EH (cell line): ENCODE data around the gene NAA80.
"Not testable (repeated sequence)": the region's sequence is repeated elsewhere in the genome, so short reads cannot be mapped to it uniquely, and the experiment has no call there.

Experiments
- DNase-seq: peaks from one replicate; pipeline ENCODE4 v3.0.0-alpha.2; 2015; ENCODE audit warnings: low read depth

The NAA80 gene

GRCh38 chr3:50269977-50270413 is 29.2 kb downstream of the NAA80 start:
- DNase-seq: peak; percentile 81

DNA sequence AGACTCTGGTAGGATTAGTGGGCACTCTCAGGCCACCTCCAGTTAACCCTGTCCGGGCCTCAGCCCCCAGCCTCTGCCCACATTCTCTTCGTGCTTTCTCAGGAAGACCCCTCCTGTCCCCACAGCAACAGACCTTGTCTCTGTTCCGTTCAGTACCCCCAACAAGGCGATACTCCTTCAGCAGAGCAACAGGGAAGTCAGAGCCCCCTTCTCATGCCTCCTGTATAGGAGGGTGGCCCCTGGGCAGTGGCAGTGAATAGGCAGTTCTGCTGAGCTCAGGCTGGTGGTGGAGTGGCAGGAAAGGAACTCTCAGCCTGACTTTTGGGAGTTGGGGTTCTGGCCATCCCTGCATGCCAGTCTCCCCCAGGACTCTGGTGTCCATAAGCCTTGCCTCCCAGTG is 29.7 kb downstream of the NAA80 start:
- no peak for DNase-seq

- DNase-seq: peak; percentile 89
Measured at GRCh38 chr3:50268703-50269451, 30.3 kb downstream of the NAA80 start, which contains the start of gene SEMA3B. TSS of gene SEMA3B (plus strand) at chr3:50269147. CDS start at chr3:50269241, 94 bp downstream.

DNA sequence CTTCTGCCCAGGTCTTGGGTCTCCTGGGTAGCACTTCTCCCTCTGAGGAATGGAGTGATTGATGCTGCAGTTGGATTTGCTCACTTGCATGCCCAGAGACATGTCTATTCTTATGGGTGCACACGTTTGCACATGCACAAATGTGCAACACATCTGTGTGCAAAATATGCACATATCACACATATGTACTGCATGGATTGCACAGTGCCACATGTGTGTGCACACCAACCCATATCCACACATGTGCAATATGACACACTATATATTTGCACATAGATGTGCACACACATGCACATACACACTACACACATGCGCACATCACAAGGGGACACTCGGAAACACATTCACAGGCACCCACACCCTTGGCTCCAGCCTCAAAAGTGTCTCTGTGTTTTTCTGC is 30.9 kb downstream of the NAA80 start:
- DNase-seq: no peak

- DNase-seq: peak; percentile 56
Measured at GRCh38 chr3:50267280-50267913, 31.8 kb downstream of the NAA80 start.

DNA sequence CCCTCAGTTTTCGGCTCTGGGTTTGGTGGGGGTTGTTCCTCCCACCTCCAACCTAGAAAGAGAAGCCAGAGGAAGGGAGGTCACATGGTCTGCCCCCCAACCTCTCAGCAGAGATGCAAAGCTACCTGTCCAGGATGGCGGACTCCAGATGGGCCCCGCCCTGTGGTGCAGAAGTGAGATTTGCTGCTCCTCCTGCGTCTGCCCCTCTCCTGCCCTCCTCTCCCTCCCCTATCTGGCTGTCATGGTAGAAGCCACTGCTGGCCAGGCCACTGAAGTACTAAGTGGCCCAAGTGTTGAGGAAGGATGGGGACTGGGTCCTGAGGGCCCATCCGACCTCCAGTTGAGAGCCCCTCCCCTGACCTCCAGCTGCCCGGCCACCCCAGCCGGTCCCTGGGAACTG is 32.4 kb downstream of the NAA80 start:
- DNase-seq: no peak

GRCh38 chr3:50266017-50266416 is 33.2 kb downstream of the NAA80 start:
- peak; percentile 47 for DNase-seq

- DNase-seq: no peak
Measured at GRCh38 chr3:50265571-50265970, 33.6 kb downstream of the NAA80 start.

DNA sequence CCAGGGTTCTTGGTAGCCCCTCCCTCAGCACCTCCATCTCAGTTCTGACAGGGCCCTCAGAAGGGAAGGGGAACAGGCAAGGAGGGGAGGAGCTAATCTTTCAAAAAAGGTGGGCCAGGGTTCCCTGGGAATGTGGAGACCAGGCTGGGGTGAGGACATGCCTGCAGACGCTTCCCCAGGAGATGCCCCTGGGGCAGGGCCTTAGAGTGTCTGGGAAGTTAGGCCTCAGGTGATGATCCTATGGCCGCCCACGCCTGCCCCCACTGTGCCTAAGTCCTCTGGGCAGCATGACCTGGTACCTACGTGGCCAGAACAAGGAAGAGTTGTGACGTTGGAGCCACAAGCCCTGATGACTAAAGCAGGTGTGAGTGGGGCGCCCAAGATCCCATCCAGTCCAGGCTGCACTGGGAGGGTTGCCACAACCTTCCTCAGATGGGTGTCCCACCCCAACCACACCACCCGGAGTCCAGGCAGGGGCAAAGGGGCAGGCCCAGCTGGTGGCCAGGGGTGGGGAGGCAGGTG is 34.2 kb downstream of the NAA80 start:
- no peak for DNase-seq

DNA sequence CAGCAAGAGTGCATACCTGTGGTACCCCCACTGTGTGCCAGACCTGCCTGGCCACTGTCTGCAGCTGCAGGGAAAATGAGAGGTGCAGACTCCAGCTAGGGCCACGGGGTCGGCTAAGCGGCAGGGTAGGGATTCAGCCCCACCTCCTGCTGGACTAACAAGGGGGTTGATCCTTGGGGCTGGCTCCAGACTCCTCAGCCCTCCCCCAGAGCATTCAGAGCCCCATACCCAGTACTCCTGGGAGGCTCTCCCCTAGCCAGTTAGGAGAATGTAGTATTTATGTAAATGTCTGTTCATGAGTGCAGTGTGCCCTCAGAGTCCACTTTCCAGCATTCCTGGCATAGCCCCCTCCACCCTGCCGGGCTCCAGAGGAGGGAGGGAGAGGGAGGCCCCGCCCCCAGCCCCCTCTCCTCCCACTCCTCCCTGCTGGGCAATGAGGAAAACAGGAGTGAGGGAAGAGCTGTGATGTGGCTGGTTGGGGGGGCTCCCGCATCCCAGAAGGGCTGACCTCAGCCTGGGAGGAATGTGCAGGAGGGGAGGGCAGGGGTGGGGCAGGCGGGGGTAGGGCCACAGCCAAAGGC is 34.7 kb downstream of the NAA80 start:
- peak; percentile 99 for DNase-seq

- DNase-seq: peak; percentile 57
Measured at GRCh38 chr3:50263478-50264382, 35.5 kb downstream of the NAA80 start.

DNA sequence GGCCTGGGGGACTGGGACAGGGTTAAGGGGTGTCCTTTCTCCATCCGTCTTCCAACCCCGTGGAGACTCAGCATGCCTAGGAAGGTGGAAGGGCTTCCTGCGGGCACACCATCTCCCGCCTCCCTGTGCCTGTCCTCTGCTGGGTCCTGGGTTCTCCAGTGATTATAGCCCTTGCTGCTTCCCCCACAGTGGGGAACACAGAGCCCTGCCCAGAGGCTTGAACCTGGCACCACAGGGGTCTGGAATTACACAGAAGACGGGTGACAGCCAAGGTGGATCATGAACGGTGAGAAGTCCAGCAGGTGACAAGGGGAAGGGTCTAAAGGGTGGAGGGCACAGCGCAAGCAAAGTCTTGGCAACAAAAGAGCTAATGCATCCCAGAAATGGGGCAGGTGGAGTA is 36.4 kb downstream of the NAA80 start:
- no peak for DNase-seq

- DNase-seq: not testable (repeated sequence)
Measured at GRCh38 chr3:50262200-50262599, 37.0 kb downstream of the NAA80 start.

DNA sequence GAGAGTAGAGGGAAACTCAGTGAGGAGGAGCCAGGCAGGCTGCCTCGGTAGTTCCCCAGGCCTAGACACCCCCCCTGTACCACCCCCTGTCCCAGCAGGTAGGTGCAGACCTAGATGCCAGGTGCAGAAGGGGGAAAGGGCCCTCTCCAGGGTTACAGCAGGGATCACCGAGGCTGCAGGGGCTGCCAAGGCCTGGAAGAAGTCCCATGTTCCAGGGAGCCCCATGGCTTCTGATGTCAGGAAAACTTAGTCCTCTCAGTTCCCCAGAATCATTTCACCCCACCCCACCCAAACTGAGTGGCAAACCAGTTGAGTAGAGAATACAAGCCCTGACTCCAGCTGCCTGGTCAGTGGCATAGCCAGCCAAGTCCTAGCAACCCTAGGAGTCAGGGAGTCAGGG is 37.7 kb downstream of the NAA80 start:
- no peak for DNase-seq

- DNase-seq: no peak
Measured at GRCh38 chr3:50260942-50261441, 38.2 kb downstream of the NAA80 start.

DNA sequence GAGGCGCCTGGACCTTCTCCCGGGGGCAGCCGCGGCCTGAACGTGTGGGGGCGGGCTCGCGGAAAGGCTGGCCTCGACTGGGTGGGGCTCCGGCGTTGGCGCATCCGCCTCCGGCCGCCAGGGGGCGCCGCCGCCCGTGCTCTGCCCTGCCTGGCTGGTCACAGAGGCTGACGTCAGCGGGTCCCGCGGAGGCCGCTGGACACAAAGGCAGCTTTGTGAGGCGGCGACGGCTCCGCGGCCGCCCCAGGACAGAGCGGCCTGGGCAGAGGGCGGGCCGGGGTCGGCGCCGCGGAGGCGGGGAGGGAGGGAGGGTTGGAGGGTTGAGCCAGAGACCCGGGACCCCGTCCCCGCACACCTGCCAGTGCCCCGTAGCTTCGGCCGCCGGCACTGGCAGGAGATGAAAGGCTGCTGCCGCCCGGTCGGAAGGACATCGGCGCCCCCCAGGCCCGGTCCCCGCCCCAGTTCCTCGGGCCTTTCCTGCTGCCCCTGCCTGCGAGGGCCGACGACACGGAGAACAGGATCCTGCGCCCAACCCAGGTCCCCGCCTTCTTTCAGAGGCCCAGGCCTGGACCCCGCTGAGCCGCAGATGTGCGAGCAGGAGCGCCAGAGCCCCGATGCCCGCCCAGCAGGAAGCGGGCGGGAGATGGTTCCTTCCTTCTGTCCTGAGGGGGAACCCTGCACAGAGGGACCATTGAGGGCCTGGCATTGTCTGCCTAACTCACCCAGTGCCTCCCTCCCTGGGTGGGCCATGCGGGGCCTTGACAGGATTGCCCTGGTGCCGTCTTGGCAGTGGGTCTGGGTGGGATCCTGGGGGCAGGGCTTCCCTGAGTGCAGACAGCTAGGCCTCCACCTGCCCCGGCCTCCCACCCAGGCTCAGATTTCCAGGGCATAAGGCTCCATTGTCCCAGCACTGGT is 38.9 kb downstream of the NAA80 start:
- peak; percentile 91 for DNase-seq

- no peak for DNase-seq
Measured at GRCh38 chr3:50259432-50260026, 39.7 kb downstream of the NAA80 start.

- DNase-seq: no peak
Measured at GRCh38 chr3:50258979-50259378, 40.2 kb downstream of the NAA80 start.

GRCh38 chr3:50258029-50258680 is 41.0 kb downstream of the NAA80 start:
- no peak for DNase-seq
